NCI-H748 (cell line): ENCODE measurements around the gene LIN54.
A peak's percentile ranks its signal among the peaks of the same experiment; 100 is the strongest.

Experiments
- DNase-seq: peaks from one replicate; lab custom pipeline; 2025; ENCODE audit not compliant: unreplicated experiment; lab: John Stamatoyannopoulos, UW

Gene LIN54

DNA sequence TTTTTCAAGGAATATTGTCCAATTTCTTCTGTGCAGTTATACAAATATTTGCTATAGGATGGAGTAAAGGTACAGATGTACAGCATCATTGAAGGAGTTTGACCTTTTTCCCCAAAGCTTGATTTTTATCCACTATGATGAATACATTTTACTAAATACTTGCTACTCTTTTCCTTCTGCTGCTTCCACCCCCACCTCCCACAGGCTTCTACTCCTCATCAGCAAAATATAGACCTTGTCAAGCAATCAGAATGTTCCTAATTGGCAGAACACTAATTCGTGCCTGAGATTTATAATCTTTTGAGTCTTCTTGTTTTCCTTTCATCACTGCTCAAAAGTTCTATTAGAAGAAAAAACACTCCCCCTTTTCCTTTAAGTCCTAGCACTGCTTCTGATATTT, 113.9 kb downstream of the LIN54 start:
- DNase-seq: no peak

GRCh38 chr4:82893942-82894341, 116.7 kb downstream of the LIN54 start:
- DNase-seq: no peak

DNA sequence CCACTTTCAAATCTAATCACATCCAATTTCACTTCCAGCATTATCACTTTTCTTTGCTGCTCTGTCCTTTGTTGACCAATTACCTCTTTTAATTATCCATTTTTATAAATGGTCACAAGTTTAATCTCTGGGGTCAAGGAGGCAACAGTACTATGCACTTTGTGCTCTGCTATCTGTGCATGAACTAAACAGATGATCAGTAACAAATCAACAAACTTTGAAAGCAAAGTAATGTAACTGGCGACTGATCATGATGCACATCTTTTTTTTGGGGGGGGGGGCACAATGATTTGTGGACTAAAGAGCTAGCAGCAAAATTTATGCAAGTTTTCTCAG, 118.2 kb downstream of the LIN54 start:
- DNase-seq: no peak

DNA sequence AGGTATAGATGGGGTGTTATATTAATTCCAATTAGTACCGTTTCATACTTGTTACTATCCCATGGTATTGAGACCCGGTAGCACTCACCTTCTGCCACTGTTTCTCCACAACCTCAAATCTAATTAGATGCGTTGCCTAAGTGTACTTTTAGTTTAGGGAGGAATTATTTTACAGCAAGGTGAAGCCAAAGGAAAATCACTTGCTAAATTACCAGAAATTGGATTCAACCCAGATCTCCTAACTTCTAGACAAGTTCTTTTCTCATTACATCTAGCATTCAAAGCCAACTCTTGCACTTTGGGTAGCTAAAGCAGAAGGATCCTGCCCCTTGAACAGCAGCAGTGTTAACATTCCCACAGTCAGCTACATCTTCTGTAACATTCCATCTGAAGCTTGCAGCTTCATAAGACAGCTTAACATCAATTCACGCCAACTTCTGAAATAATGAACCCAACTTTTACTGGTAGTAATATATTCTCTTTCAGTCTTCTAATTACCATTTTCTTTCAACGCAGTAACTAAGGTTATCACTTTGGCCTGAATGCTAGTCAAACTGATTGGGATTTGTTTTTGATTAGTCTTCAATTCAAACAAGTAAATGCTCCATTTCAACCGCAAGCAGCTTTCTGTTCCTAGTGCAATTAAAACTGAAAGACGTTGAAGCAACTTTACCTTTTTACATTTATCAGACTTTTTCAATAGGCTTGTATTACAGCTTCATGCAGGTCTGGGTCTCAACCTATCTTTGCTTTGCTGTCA, 118.7 kb downstream of the LIN54 start:
- peak; percentile 13 for DNase-seq

DNA sequence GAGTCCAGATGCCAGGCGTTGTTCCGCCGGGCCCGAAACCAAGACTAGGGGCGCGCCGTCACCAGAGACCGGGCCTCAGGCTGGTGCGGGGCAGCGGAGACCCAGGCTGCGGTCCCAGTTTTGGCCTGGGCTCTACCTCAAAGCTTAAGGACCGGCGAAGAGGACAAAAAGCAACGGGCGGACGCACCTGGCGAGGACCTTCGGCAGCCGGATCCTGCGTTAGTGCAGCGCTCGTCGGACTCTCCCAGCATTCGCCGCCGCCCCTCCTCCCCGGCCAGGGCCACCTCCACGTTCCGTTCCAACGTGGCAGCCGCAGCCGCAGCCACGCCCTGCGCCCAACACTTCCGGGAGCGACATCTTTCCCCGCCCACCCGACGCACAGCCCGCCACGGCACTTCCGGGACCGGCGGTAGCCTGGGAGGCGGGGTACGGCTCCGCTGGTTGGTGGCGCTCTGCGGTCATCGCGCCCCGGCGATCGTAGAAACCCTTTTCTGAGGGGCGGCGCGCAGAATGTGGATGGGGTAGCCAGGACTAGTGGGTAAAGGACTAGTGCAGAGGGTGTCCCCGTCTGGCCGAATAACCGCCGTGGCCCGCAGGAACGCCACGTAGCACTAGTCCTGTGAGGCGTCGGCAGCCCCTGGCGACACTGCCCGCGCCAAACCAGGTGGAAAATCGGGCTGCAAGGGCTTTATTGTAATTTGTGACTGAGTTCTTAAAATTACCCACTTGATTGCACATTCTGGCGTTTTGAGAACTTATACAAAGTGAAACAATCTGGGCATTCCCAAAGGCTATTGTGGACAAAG, 119.5 kb downstream of the LIN54 start, which contains the start of gene SEC31A:
Gene SEC31A, minus strand, starts transcription at position 253 of the 806 bp plus-strand sequence. CDS start 9,217 bp downstream, outside the sequence.
- DNase-seq: peak; percentile 94

- no peak for DNase-seq
These were observed 120.1 kb downstream of the LIN54 start for GRCh38 chr4:82890528-82890900.

- no peak for DNase-seq
These were observed 121.3 kb downstream of the LIN54 start for GRCh38 chr4:82889287-82889686.

DNA sequence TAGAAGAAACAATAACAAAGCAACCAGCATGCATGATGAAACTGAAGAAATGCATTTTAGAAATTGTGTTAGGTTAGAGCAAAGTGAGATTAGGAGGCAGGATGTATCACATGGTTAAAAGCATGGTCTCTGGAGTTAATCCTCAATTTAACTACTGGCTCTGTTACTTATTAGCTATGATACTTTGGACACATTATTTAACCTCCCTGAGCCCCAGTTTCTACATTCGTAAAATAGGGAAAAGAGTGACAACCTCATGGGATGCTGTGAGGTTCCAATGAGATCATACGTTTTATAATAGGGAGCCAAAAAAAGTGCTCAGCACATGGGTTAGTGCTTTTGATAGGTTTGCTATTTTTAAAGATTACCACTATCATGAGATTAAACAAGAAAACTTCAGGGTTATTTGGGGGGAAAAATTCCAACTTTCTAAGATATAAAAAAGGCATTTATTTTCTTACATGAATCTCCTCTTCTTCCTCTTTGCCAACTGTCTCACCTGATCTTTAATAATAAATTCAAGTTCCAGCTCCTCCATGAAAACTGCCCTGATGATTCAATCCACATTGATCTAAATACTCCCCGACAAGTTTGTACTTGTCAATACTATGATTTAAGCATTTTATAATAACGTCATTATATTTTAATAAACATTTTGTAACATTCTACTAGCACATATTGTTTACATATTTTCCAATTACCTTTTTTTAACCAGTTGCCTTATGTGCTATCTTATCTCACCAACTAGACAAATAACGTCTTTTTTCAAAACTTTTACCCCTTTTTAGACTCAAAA, 124.3 kb downstream of the LIN54 start:
- no peak for DNase-seq

DNA sequence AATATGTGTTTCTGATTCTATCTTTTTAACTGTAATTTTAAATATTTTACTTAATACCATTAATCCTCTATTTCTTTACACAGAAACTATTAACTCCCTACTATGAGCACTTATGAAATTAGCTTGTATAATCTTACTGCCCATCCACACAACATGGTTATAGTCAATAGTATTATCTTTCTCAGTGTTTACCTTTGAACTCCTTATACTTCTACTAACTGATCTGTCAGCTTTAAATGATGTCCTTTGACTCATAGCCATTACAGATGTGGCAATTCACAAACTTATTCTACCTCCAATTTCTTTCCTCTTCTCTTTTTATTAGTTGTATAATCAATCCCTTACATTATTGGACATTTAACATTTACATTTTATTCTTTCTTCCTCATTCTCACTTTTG, 125.2 kb downstream of the LIN54 start:
- DNase-seq: no peak
